Measurements from ENCODE around the gene RBMS3.

RBMS3 gene

DNA sequence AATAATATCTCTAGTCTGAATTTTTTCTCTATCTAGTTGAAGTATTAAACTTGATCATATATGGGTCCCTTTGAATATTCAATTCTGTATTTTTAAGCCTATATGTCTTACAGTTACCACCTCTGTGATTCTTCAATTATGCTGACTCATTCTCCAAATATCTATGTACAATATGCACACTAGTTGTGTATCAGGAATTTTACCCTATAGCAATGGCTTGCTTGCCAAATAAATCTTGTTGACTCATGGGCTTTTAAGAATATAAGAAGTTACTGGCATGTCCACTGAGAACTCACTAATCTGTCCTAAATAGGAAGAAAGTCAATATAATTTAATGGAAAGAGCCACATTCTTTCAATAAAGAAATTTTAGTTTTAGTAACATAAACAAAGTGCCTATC lies 656.3 kb downstream of the RBMS3 start:
- DNase-seq (ENCODE audit: low read depth in 2 of 2), result no peak

DNA sequence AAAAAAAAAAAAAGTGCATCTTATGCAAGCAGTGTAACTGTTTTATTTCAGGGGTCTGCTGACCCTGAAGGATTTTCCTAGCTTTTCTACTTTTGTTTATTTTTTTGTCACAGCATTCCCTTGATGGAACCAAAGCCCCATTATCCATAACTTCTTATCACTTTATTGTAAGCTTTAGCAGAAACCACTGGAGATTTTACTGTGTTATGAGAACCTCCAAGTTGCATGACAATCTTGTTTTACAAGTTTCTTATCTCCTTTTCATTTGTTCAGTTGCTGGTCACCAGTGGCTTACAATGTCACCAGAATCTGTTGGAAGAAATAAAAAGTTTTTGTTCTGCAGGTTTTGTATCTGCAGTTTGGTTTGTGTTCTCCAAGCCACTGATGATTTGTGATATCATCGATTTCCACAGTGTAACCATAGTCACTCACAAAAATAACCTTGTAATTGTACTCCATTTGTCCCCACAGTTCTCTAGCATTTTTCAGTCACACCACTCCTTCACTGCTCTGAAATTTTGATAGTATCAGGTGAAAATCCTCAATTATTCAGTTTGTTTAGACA lies 660.0 kb downstream of the RBMS3 start:
- DNase-seq (ENCODE audit: low read depth in 2 of 2), result no peak

DNA sequence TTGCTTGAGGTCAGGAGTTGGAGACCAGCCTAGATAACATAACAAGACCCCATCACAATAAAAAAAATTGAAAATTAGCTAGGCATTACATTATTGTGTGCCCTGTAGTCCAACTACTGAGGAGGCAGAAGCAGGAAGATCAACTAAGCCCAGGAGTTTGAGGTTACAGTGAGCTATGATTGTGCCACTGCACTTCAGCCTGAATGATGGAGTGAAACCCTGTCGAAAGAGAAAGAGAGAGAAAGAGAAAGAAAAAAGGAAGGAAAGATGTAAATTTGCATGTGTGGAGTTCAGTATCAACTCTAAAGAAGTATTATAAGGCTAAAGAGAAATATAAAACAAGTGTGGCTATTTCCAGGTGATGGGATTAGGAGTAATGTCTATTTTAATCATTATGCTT lies 661.4 kb downstream of the RBMS3 start:
- DNase-seq (ENCODE audit: low read depth in 2 of 2), result no peak

DNA sequence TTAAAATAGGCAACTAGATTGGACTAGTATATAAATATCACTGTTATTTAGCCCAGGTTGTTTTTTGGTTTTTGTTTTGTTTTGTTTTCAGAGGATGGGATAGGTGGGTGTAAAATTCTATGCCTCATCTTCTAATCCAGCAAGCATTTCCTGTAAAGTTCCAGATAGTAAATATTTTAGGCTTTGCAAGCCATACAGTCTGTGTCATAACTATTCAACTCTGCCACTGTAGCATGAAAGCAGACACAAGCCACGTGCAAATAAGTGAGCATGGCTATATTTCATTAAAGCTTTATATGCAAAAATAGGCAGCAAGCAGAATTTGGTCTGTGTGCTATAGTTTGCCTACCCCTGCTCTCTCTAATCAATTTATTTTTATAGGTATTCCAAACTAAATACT lies 668.3 kb downstream of the RBMS3 start:
- DNase-seq (ENCODE audit: low read depth in 2 of 2), result no peak

DNA sequence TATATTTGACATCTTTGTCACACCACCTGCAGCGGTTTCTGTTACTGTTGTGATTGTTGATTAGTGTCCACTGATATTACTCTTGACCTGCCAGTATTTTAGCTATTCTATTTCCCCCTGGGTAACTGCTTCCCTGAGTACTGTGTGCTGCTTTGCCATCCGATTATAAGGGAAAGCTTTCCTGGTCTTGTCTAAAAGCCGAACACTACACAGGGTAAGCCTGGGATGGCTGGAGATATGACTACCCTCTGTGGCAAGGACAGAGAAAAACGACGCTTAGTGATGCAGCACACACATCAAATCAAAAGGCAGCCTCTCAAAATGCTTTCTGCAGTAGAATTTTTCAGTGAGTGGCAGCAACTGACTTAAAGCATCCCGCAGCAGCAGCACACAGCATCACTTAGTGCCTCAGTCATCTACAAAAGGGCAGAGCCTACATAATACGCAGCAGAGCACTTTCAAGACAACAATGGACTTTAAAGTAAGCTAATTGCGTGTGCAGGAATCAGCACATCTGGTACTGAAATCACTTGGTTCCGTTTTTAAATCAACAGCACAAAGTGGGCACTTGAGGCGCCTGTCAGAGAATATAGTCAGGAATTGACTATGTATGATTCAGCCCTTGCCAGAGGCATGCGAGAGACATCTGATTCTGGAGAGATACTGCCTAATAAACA lies 669.2 kb downstream of the RBMS3 start:
- no peak for DNase-seq (ENCODE audit: low read depth in 2 of 2)

DNA sequence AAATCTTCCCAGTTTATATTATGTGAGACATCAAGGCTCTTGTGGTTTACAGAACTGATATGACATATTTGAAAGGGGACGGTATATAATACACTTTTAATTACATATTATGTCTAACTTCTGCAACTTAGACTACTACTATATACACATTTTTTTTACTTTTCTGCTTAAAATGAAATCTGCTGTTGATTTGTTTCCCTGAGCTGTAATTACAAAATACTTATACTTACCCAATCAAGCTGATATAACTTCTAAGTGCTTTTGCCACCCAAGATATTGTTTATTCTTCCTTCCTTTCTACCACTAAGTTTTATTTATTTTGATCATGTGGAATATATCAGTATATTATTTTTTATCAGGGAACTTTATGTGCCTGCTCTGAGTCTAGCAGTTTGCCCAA lies 671.6 kb downstream of the RBMS3 start:
- DNase-seq (ENCODE audit: low read depth in 2 of 2), result no peak

DNA sequence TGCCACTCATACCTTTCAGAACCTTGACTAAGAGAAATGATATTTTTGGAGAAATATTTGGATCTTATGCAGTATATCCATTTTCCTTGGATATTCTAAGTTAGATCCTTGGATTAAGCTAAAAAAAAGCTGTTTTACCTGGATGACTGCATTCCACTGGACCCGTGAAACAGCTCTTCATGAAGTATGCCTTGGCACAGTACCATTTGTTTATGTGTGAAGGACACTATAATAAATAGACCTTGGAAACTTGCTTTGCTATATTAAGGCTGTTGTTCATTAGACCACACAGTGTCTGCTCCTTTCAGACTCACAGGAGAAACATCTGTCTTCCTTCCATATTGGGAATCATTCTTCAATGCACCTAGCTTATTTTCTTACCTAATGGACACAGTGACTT lies 674.5 kb downstream of the RBMS3 start:
- DNase-seq (ENCODE audit: low read depth in 2 of 2), result no peak

DNA sequence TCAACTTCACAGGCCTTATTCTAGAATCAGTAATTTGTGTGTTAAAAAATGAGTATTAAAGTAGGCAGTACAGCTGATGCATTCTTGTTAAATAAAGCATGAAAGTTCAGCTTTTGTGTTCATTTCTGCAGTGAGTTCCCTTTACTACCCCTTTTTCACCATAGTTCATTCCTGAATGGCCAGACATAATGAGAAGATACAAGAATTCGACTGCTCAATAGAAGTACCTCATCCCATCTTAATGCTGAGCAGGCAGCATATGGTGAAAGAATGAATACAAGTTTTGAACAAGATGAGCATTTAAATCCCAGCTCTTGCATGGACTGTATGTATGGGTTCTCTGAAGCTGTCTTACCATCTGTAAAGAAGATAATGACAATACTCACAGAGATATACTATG lies 677.9 kb downstream of the RBMS3 start:
- no peak for DNase-seq (ENCODE audit: low read depth in 2 of 2)

DNA sequence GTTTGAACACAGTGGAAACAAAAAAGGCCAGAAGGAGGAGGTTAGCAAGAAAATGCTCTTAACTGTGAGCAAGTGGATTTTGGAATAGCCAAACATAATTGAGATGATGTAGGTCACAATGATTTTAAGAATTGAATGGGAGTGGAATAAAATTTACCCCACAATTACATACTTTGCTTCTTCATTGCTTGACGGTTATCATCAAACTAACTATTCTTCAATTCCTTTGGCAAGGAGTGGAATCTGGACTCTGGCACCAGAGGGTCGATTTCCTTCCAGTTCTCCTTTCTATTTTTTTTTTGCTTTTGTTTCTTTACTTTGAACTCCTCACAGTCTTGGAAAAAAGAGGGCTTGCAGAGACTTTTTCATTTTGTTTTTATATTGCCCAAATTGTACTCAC lies 691.0 kb downstream of the RBMS3 start:
- DNase-seq (ENCODE audit: low read depth in 2 of 2), result no peak

DNA sequence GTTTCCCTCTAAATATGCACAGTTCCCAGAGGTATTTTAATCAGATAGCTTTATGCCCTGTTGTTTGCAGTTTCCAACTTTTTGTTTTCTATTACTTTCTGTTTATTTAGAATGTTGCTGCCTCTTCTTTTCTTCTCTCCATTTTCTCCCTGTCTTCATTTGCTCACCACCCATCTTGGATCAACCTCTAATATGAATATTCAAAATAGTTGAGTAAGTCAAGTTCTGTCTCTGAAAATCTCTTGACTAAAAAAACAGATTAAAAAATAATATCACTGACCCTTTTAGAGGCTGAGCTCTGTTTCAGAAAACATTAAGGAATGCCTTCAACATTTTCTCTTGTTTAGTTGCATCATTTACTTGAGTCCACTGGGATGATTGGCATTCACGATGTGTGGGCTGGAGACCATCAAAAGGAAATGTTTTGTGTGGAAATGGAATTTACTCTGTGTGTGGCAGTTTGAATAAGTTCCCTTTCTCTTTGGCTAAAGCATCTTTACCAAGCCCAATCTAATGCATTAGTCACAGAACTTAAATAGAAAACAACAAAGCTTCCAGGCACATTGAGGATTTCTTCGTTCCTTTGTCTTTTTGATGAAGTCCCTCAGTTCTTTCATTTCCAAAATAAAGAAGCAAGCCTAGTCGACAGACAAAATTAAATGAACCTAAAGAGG lies 691.6 kb downstream of the RBMS3 start:
- no peak for DNase-seq (ENCODE audit: low read depth in 2 of 2)

DNA sequence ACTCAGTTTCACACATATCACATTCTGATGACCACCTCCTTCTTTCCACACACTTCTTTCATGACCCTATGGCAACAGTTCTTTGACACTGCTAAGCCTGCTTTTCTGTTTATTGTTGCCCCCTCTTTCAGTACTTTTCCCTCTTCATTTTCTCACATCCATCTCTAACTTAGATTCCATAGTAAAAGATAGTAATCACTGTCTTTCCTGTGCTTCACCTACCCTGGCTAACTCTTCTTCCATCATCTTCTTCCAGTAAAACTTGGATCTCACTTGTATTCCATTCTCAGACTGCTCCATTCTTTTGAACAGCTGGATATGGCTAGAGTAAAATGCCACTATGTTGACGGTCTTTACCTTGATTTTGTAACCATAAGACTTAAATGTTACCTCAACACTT lies 692.9 kb downstream of the RBMS3 start:
- no peak for DNase-seq (ENCODE audit: low read depth in 2 of 2)

DNA sequence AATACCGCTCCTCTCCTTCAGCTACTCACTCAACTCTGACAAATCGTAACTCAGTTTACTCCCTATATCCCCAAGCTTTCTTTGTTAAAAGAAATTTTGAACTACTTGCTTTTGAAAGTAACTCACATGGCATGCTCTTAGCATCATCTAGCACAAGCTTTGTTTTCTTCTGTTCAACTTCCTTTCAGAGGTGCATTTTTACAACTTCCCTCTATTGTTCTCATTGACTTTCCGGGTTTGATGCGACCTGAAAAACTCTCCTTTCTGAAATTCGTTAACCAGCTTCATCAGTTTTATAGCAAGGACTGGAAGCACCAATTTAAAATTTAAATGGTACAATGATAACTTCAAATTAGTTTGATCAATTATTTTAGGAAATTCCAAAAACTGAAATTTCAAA lies 696.0 kb downstream of the RBMS3 start:
- DNase-seq (ENCODE audit: low read depth in 2 of 2), result no peak

DNA sequence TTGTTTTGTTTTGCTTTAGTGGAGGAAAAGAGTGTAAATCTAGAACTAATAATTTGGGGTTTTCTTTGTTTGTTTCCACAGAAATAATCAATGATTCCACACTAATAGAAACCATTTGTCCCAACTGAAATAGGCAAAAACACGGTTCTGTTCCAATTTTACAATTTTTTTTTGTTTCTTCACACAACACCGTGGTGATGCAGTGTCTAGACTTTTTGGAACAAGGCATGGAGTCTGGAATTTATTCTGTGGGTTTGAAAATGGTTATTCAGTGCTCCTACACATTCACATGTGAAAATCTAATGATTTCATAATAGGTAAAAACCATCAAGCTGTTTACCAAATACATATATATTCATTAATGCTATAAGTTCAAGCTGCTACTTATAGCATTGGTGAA lies 696.5 kb downstream of the RBMS3 start:
- DNase-seq (ENCODE audit: low read depth in 2 of 2), result no peak

DNA sequence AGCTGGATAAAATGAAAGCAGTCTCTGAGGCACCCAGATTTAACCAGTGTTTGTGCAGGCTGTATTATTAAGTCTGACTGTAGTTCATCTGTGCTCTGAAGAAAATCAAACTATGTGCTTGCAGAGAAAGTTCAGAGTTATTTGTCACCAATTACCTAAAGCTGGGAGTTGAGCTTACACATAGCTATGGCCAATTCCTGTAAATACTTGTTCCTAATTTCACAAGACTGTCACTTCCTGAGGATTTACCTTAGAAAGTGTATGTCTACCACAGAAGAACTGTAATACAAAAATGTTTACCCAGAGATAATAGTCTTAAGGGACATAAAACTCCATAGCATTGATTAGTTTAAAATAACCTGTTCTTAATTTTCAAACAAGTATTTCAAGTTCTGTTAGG lies 697.2 kb downstream of the RBMS3 start:
- DNase-seq (ENCODE audit: low read depth in 2 of 2), result no peak

DNA sequence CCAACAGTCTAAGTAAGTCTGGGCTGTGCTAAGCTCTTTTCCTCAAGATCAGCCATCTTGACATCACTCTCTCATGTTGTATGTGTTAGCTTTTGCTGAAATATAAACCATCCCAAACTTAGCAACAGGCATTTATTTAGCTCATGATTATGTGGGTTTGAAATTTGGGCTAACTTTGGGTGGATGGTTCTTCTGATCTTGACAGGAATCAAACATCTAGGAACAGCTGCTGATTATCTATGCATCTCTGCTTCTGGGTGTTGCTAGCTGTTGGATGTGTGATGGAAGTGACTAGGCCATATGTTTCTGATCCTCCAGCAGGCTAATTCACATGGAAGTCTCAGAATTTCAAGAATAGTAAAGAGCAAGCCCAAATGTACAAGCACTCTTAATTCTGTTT lies 710.3 kb downstream of the RBMS3 start:
- no peak for DNase-seq (ENCODE audit: low read depth in 2 of 2)

DNA sequence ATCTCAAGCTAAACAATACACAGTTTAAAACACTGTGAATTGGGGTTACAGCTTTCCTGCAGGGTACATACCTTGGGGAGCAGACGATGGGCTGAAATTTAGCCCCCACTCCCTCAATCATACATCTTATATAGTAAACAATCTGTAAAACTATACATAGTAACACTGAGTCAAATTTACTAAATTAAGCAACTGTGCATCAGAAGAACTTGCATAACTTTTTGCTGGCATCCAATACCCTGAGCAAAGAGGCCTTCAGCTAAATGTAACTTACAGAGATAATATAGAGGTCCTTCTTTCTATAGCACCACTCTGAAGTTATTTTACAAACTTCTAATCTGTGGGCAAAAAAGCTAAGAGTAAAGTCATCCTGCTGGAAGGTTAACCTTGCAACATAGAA lies 721.9 kb downstream of the RBMS3 start:
- DNase-seq (ENCODE audit: low read depth in 2 of 2), result no peak

DNA sequence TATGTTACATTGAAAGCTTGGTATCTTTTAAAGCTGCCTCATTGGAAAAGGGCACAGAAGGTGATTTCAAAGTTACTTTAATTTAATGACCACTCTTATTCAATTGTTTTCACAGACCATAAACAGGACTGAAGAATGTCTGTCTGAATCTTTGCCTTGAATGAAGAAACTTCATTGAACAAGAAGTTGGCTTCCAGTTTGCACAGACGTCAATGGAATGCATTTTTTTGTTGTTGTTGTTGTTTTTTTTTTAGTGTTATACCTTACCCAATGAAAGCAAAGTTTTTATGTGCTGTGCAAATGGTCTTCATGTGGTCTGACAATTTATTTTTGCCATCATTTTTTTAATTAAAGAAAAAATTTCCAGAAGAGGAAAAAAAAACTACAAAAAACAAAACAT lies 722.9 kb downstream of the RBMS3 start:
- DNase-seq (ENCODE audit: low read depth in 2 of 2), result no peak

DNA sequence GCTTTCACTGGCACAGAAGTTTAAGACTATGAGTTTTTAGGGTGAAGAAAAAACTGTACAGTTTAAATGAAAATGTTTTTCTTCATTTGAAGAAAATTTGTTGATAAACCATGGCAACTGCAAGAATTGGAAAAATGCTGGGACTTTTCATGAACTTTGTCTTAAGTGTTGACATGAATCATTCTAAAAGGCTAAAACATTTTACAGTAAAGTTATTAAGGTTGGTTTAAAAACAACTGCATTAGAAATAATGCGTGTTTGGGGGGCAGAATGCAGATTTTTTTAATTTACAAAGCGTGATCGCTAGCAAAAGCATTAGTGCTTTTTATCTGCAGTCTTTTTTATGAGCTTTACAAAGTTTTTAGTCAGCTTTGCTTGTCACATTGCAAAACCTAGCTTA lies 723.6 kb downstream of the RBMS3 start:
- DNase-seq (ENCODE audit: low read depth in 2 of 2), result no peak

DNA sequence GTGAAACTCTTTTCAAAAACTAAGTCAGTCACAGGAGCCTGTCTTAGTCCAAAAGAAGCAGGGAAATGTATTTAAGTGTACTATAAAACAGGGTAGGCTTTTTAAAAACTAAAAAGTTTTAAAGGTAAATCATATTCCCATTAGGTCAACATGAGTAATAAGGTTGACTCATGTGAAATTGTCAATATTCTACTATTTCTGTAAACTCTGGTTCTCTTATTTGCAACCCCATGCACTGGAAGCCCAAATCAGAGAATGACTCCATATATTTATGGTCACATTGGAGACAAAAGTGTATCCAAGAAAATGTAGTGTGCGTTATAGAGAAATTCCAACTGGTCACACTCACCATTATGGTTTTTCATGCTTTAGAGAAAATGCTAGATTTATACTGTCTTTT lies 725.2 kb downstream of the RBMS3 start:
- no peak for DNase-seq (ENCODE audit: low read depth in 2 of 2)

DNA sequence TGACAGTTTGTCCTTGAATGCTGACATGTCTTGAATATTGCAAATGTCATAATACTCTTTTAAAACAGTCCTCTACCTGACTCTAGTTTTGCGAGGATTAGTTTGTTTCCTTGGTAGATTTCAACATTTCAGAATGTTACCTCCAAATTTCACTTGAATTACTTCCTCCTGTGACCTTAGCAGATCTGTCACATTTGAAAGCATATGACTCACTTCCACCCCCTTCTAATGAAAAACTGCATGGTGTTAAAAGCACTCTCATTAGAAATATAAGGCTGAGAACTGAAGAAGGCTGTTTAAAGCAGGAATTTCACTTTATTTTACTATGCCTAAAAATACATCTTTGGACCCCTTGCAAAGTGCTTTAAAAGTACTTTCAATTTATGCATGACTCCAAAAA lies 726.8 kb downstream of the RBMS3 start:
- no peak for DNase-seq (ENCODE audit: low read depth in 2 of 2)

DNA sequence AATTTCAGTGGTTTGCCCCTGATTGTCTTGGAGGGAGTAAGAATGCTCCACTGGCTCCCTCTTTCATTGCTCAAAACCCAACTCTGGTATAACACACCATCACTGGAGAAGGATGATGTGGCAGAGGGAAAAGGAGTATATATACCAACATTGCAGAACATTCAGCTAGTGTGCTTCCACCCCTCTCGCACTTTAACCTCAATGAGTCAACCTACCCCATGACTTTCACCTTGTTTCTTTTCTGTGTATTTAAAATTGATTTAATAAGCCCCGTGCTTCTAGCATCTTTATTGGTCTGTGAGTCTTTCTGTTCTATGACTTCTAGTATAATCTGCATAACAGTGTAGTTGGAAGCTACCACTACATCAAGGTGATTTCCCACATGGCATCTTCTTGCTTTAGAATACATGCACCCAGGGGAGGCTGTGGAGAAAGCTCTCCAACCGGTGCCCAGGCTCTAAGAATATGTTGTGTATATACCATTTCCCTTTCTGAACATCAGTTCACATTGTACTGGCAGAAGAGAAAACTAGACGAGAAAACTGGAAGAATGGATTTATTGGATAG lies 730.4 kb downstream of the RBMS3 start:
- DNase-seq (ENCODE audit: low read depth in 2 of 2), result no peak

DNA sequence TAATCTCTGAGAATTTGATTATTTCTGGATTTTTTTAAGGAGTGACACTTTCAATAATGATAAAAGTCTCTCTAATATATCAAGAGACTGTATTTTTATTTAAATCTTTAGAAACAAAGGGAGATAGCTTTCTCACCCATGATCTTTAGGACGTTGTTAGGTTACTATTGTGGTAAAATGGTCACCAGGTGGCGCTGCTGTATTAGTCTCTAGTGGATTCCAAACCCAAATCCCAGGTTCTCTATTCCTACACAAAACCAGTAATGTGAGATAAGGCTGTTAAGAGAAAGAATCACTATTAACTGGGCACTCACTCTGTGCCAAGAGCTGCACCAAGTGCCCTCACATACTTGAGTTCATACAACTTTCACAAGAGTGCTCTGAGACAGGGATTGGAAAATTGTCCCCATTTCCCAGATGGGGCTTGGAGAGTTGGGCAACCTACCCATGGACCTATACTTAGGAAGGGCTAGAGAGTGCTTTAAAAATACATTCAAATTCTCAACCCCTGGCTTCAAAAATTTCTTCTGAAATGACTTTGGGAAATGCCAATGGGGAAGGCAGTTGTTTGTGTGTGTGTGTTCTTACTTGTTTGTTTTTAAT lies 732.2 kb downstream of the RBMS3 start:
- peak in 1 of 2 donors; percentile 9 for DNase-seq (ENCODE audit: low read depth in 2 of 2)

DNA sequence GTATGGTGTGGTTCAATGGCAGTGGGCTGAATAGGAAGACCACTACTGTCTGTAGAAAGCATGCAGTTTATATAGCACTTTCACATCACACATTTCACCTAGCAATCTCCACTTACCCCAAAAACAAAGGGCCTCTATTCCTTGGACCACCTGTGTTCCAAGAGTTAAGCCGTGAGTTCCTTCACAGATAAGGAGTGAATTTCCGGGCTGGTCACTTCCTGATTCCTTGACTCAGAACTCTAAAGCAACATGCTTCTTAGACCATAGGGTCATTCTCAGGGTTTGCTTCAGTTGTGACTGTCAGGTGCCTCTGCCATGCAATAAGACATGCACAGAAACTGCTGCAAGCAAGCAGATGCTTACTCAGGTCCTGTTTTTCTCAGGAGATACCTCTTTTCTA lies 737.0 kb downstream of the RBMS3 start:
- no peak for DNase-seq (ENCODE audit: low read depth in 2 of 2)

Data from activated CD8-positive, alpha-beta memory T cell treated with anti-CD3 and anti-CD28 coated beads for 4 hours (primary cell).